Bronchial epithelial cell (primary cell): ENCODE measurements around the gene RABEP1. TPM values are rescaled to one million over a fixed set of nuclear protein-coding genes. Genes with fewer than 3 reads are reported as not detected.

Source experiments
- DNase-seq: peaks from one replicate; pipeline ENCODE4 v3.0.0-alpha.2; 2010; ENCODE audit warnings: low read depth
- FAIRE-seq: peaks from 2 replicates; lab custom pipeline; 2011; peaks lifted over from hg19 to GRCh38; lab: Jason Lieb, UNC
- H3K27me3 ChIP-seq: 2 replicates; pipeline ENCODE4 v1.5.1; 2011; ENCODE audit warnings: low read length; ENCODE audit not compliant: control insufficient read depth, insufficient read depth
- H3K36me3 ChIP-seq: 2 replicates; pipeline ENCODE4 v1.5.1; 2011; ENCODE audit warnings: low read length; ENCODE audit not compliant: control insufficient read depth, insufficient read depth
- H3K4me3 ChIP-seq: 2 replicates; pipeline ENCODE4 v1.5.1; 2011; ENCODE audit warnings: mild to moderate bottlenecking, low read depth, low read length, control low read depth
- total RNA-seq: library from RNA; depleted of rRNA; stranded (reverse); fragments of >200 nt; gene quantifications from 2 replicates; pipeline ENCODE4 v1.2.1, GENCODE V29; 2014
- TF ChIP-seq, protein P1 (sequence below): IDR thresholded peaks from 2 replicates; pipeline ENCODE4 v1.5.1; 2011; ENCODE audit warnings: mild to moderate bottlenecking, moderate library complexity, low read length, control low read depth, inconsistent platforms; ENCODE audit not compliant: insufficient read depth, severe bottlenecking

The RABEP1 gene
- total RNA-seq, 1 donor from 2014 or later = 41.1 TPM

DNA sequence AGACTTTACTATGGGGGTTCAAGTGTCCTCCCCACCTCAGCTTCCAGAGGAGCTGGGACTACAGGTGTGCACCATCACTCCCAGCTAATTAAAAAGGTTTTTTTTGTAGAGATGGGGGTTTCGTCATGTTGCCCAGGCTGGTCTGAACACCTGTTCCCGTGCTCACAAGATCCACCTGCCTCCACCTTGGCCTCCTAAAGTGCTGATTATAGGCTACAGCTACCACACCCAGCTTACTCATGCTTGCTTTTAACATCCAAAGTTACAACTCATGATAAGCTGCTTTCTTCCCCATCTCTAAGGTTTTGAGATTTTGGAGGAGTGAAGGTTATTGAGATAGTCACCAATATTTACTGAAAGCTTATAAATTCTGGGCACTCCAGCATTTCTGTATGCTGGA, 134.8 kb downstream of the RABEP1 start:
- no peaks in the 10 kb centered on the region for H3K27me3 ChIP-seq
- H3K4me3 ChIP-seq = no peak overlapping the region
- FAIRE-seq (no peak), DNase-seq (peak; percentile 40)
- peaks cover 10% of the 10 kb centered on the region for H3K36me3 ChIP-seq
- TF ChIP-seq, protein P1, sequence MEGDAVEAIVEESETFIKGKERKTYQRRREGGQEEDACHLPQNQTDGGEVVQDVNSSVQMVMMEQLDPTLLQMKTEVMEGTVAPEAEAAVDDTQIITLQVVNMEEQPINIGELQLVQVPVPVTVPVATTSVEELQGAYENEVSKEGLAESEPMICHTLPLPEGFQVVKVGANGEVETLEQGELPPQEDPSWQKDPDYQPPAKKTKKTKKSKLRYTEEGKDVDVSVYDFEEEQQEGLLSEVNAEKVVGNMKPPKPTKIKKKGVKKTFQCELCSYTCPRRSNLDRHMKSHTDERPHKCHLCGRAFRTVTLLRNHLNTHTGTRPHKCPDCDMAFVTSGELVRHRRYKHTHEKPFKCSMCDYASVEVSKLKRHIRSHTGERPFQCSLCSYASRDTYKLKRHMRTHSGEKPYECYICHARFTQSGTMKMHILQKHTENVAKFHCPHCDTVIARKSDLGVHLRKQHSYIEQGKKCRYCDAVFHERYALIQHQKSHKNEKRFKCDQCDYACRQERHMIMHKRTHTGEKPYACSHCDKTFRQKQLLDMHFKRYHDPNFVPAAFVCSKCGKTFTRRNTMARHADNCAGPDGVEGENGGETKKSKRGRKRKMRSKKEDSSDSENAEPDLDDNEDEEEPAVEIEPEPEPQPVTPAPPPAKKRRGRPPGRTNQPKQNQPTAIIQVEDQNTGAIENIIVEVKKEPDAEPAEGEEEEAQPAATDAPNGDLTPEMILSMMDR = no peak

DNA sequence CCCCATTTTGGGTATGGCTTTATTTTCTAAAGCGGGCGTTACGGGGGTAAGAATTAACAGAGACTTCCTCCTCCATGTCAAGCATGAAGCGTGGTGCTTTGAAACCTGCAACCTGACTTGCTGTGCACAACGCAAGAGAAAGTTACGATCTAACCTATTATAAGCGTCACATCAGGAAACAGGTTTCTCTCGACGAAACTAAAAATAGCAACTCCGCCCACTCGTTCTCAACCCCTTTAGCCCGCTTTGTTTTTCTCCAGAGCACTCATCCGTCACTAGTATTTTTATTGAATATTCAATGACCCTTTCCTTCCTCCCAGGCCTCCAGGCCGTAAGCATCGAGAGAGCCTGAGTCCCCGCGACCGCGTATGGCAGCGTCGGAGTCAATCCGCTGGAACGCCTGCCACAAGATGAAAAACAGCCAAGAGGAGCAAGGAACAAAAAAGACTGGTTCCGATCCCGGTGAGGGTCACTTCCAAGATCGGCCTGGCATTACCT, 136.8 kb downstream of the RABEP1 start:
- TF ChIP-seq, protein P1 = no peak
- H3K4me3 ChIP-seq = peak overlapping the region; percentile 71
- FAIRE-seq (no peak), DNase-seq (peak; percentile 71)
- H3K27me3 ChIP-seq = no peaks in the 10 kb centered on the region
- H3K36me3 ChIP-seq = peaks cover 4% of the 10 kb centered on the region

DNA sequence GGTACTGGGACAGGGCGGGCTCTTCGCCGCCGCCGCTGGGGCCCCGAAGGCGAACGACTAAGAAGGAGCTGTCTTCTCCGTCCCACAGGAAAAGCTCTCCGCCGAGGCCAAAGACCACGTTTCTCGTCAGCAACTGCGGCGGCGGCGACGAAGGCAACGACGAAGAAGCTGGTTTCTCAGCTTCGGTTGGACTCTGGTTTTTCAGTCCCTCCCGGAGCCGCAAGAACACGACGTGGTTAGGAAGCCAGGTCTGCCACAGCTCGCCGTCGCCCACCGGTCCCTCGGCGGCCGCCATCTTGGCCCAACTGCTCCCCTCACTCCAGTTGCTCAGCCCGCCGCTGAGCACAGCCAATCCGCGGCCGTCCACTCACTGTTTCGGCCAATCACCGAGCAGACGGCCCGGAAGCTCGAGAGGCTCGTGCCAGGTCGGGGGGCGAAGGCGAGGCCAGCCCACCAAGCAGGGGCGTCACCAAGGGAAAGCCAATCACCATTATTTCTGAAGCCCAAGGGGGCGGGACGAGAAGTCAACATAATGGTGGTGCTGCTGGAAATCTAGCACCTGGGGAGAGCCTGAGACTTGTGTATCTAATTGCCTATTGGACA, 137.4 kb downstream of the RABEP1 start, which contains the start of gene NUP88:
NUP88 (minus strand) TSS at position 307 of the 603 bp plus-strand sequence; CDS start at position 295, 12 bp downstream.
- Histone ChIP-seq H3K4me3 (peak within 1 kb of the TSS; percentile 71), H3K36me3 (peaks cover 4% of the 10 kb centered on the region), H3K27me3 (no peaks in the 10 kb centered on the region)
- peak; percentile 90 for DNase-seq
- no peak for FAIRE-seq
- TF ChIP-seq, protein P1 = no peak

DNA sequence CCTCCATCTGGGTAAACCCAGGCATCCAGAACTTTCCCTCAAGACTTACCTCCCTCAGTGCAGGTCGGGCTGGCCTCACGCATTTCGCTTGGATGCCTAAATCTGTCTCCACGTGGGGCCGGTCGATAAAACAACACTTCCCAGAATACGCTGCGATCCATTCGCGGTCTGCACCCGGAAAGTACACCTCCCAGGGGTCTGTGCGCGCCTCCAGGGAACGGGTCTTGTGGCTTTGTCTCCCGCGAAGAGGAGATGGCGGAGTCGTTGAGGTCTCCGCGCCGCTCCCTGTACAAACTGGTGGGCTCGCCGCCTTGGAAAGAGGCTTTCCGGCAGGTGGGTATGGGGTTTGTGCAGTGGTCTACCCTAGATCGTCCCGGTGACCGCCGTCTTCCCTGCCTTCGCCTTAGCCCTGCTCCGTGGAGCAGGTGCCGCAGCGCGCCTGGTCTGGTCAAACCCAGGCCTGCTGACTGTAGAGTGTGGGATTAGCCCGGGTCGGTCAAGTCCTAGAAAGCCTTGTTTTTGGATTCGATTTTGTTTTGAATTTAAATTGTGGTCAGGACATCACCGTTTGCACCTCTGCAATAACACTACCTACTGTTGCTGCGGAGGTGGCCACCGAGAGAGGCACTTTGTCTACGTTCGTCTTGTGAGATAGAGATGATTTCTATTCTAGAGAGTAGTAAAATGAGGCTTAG, 138.0 kb downstream of the RABEP1 start, which contains the start of gene RPAIN:
RPAIN (plus strand) TSS at position 224 of the 695 bp plus-strand sequence; CDS start at position 253, 29 bp downstream.
- DNase-seq (peak; percentile 8), FAIRE-seq (no peak)
- Histone ChIP-seq H3K27me3 (no peaks in the 10 kb centered on the region), H3K36me3 (peaks cover 8% of the 10 kb centered on the region), H3K4me3 (peak within 1 kb of the TSS; percentile 71)
- TF ChIP-seq, protein P1 = no peak

DNA sequence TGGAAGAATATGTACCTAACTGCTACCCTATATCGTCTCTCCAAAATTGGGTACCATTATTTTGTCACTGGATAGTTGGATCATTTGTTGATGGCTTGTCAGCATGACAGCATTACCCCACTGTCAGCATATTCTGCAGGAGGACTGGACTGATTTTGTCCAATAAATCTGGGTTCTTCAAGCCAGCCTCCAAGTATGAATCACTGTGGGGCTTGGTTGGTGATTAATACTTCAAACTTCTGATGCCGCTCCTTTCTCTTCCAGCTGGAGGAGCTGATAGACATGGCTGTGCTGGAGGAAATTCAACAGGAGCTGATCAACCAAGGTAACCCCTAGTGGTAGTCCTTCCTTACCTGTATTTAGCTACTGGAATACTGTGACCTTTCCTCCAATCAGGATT, 140.4 kb downstream of the RABEP1 start:
- Histone ChIP-seq H3K36me3 (peaks cover 10% of the 10 kb centered on the region), H3K4me3 (no peak overlapping the region), H3K27me3 (no peaks in the 10 kb centered on the region)
- DNase-seq (peak; percentile 92), FAIRE-seq (peak; percentile 85)
- TF ChIP-seq, protein P1 = peak; percentile 44
